Osteocyte (in vitro differentiated cells): ENCODE results near the gene GGT5. TPM values are rescaled to one million over a fixed set of nuclear protein-coding genes. Genes with fewer than 3 reads are reported as not detected.
A peak's percentile ranks its signal among the peaks of the same experiment; 100 is the strongest.

Experiments used
- DNase-seq: peaks from one replicate; pipeline ENCODE4 v3.0.0; 2021; ENCODE audit warnings: mixed read lengths; ENCODE audit not compliant: unreplicated experiment; ENCODE audit errors: extremely low spot score
- H3K27ac Mint-ChIP-seq: one replicate; pipeline ENCODE4 v1.8.0; 2021; ENCODE audit warnings: mild to moderate bottlenecking, mixed read lengths; ENCODE audit not compliant: unreplicated experiment
- H3K27me3 Mint-ChIP-seq: one replicate; pipeline ENCODE4 v1.8.0; 2021; ENCODE audit warnings: mixed read lengths; ENCODE audit not compliant: unreplicated experiment
- H3K36me3 Mint-ChIP-seq: one replicate; pipeline ENCODE4 v1.8.0; 2021; ENCODE audit warnings: mixed read lengths; ENCODE audit not compliant: unreplicated experiment
- H3K4me1 Mint-ChIP-seq: one replicate; pipeline ENCODE4 v1.8.0; 2021; ENCODE audit warnings: mixed read lengths; ENCODE audit not compliant: unreplicated experiment
- H3K4me3 Mint-ChIP-seq: one replicate; pipeline ENCODE4 v1.8.0; 2021; ENCODE audit warnings: mild to moderate bottlenecking, moderate library complexity, mixed read lengths; ENCODE audit not compliant: unreplicated experiment
- H3K9me3 Mint-ChIP-seq: one replicate; pipeline ENCODE4 v1.8.0; 2021; ENCODE audit warnings: mixed read lengths; ENCODE audit not compliant: unreplicated experiment
- CTCF ChIP-seq: fragments of 200-600 bp; sonication (generic); IDR thresholded peaks from 2 replicates; pipeline ENCODE4 v1.5.0; 2021; ENCODE audit warnings: antibody characterized with exemption, mild to moderate bottlenecking, moderate library complexity
- total RNA-seq: library from RNA; stranded (reverse); gene quantifications from 2 replicates; pipeline ENCODE4 v1.2.1, GENCODE V29; 2021

The GGT5 gene
- total RNA-seq, 1 donor from 2014 or later = 136 TPM

- no peak for DNase-seq
- Mint-ChIP-seq H3K27ac (no peak overlapping the region), H3K4me1 (peaks cover 23% of the 10 kb centered on the region), H3K9me3 (no peaks in the 10 kb centered on the region), H3K27me3 (no peaks in the 10 kb centered on the region), H3K4me3 (no peak overlapping the region), H3K36me3 (peaks cover 18% of the 10 kb centered on the region)
- no peak for TF ChIP-seq CTCF
Observed at GRCh38 chr22:24232725-24233124, 12.2 kb downstream of the GGT5 start.

- no peak for TF ChIP-seq CTCF
- Mint-ChIP-seq H3K9me3 (no peaks in the 10 kb centered on the region), H3K4me3 (no peak overlapping the region), H3K27me3 (no peaks in the 10 kb centered on the region), H3K27ac (no peak overlapping the region), H3K4me1 (peaks cover 21% of the 10 kb centered on the region), H3K36me3 (peaks cover 21% of the 10 kb centered on the region)
- no peak for DNase-seq
Observed at GRCh38 chr22:24232124-24232523, 12.8 kb downstream of the GGT5 start.

GRCh38 chr22:24231706-24232105, 13.2 kb downstream of the GGT5 start:
- peaks cover 17% of the 10 kb centered on the region for H3K4me1 Mint-ChIP-seq
- no peak for TF ChIP-seq CTCF
- peak overlapping the region; percentile 64 for H3K27ac Mint-ChIP-seq
- DNase-seq = no peak
- H3K27me3 Mint-ChIP-seq = no peaks in the 10 kb centered on the region
- H3K9me3 Mint-ChIP-seq = no peaks in the 10 kb centered on the region
- no peak overlapping the region for H3K4me3 Mint-ChIP-seq
- peaks cover 22% of the 10 kb centered on the region for H3K36me3 Mint-ChIP-seq

GRCh38 chr22:24230911-24231656, 13.8 kb downstream of the GGT5 start:
- Mint-ChIP-seq H3K36me3 (peaks cover 23% of the 10 kb centered on the region), H3K4me3 (no peak overlapping the region), H3K27me3 (no peaks in the 10 kb centered on the region), H3K27ac (peak overlapping the region; percentile 64), H3K4me1 (peaks cover 11% of the 10 kb centered on the region), H3K9me3 (no peaks in the 10 kb centered on the region)
- no peak for DNase-seq
- peak; percentile 38 for TF ChIP-seq CTCF

GRCh38 chr22:24225951-24226350, 18.9 kb downstream of the GGT5 start:
- Mint-ChIP-seq H3K9me3 (no peaks in the 10 kb centered on the region), H3K4me1 (peaks cover 3% of the 10 kb centered on the region)

More at GRCh38 chr22:24225951-24226350, 18.9 kb downstream of the GGT5 start:
- no peak overlapping the region for H3K4me3 Mint-ChIP-seq
- H3K27ac Mint-ChIP-seq = no peak overlapping the region
- no peak for TF ChIP-seq CTCF
- H3K36me3 Mint-ChIP-seq = peaks cover 32% of the 10 kb centered on the region
- no peak for DNase-seq
- no peaks in the 10 kb centered on the region for H3K27me3 Mint-ChIP-seq
